Activated CD8-positive, alpha-beta memory T cell treated with anti-CD3 and anti-CD28 coated beads, Interleukin-2, amount 10 ng/mL, durations not matched to agents 7 days and 5 days (primary cell): Measurements from ENCODE around the gene GGPS1. TPM values are rescaled to one million over a fixed set of nuclear protein-coding genes. Genes with fewer than 3 reads are reported as not detected.
A peak's percentile ranks its signal among the peaks of the same experiment; 100 is the strongest.
"Not testable (repeated sequence)": the region's sequence is repeated elsewhere in the genome, so short reads cannot be mapped to it uniquely, and the experiment has no call there.

Experiments used
- ATAC-seq: fragments of 150-1000 bp; cut with Tn5 transposase; one replicate; pipeline ENCODE4 v1.10.0; 2021; ENCODE audit warnings: moderate library complexity
- CTCF ChIA-PET: fragments of 350-600 bp; sonication (Branson Sonifier 250); formaldehyde crosslinking; loops from one replicate; lab custom pipeline; 2021; ENCODE audit warnings: antibody characterized with exemption; lab: Charles Lee
- DNase-seq: peaks from one replicate; pipeline ENCODE4 v3.0.0-alpha.2; 2020
- H3K27ac Mint-ChIP-seq: one replicate; pipeline ENCODE4 v1.8.0; 2021; ENCODE audit warnings: mild to moderate bottlenecking, mixed read lengths
- H3K27me3 Mint-ChIP-seq: one replicate; pipeline ENCODE4 v1.8.0; 2021; ENCODE audit warnings: mixed read lengths
- H3K36me3 Mint-ChIP-seq: one replicate; pipeline ENCODE4 v1.8.0; 2021; ENCODE audit warnings: mild to moderate bottlenecking, mixed read lengths
- H3K4me1 Mint-ChIP-seq: one replicate; pipeline ENCODE4 v1.8.0; 2021; ENCODE audit warnings: mixed read lengths
- H3K4me3 Mint-ChIP-seq: one replicate; pipeline ENCODE4 v1.8.0; 2021; ENCODE audit warnings: mild to moderate bottlenecking, moderate library complexity, mixed read lengths
- H3K9me3 Mint-ChIP-seq: one replicate; pipeline ENCODE4 v1.8.0; 2022; ENCODE audit warnings: low read depth, mixed read lengths
- total RNA-seq, 2 experiments: library from RNA; stranded (reverse); gene quantifications; one replicate each; pipeline ENCODE4 v1.2.3, GENCODE V29; 2021

Gene GGPS1
- total RNA-seq, 2 experiments from 2014 or later, result 22.7 to 23.9 TPM

DNA sequence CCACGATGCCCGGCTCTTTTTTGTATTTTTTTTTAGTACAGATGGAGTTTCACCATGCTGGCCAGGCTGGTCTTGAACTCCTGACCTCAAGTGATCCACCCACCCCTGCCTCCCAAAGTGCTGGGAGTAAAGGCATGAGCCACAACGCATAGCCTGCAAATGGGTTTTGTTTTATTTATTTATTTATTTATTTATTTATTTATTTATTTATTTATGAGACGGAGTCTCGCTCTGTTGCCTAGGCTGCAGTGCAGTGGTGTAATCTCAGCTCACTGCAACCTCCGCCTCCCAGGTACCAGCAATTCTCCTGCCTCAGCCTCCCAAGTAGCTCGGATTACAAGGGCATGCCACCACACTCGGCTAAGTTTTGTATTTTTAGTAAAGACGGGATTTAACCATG, 35.8 kb downstream of the GGPS1 start:
- H3K4me1 Mint-ChIP-seq, result peaks cover 24% of the 10 kb centered on the region
- ATAC-seq, H3K27ac Mint-ChIP-seq, DNase-seq, H3K36me3 Mint-ChIP-seq, H3K4me3 Mint-ChIP-seq, H3K27me3 Mint-ChIP-seq, H3K9me3 Mint-ChIP-seq: not testable (repeated sequence)
- CTCF ChIA-PET, result interaction anchor here (1.4 kb wide), 1 partner anchor 14 kb away, joined by 4 read pairs; no protein-coding TSS in a partner anchor

DNA sequence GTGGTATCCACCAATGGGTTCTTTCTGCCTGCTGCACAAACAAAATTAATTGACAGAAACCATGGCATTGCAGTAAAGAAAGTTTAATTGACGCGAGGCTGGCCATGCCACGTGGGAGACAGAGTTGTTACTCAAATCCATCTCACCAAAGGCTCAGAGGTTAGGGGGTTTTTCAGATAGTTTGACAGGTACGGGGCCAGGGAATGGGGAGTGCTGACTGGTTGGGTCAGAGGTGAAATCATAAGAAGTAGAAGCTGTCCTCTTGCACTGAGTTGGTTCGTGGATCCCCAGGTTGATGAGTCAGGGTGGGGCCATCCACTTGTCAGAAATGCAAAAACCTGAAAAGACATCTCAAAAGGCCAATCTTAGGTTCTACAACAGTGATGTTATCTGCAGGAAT, 37.9 kb downstream of the GGPS1 start:
- CTCF ChIA-PET, result interaction anchor here (1.6 to 2.4 kb wide), 2 partner anchors 50 to 138 kb away, joined by 6 to 7 read pairs; partner anchors contain the start of gene B3GALNT2
- Mint-ChIP-seq H3K4me1 (peaks cover 27% of the 10 kb centered on the region), H3K27me3 (no peaks in the 10 kb centered on the region), H3K27ac (peak overlapping the region; percentile 61), H3K36me3 (peaks cover 5% of the 10 kb centered on the region), H3K4me3 (peak overlapping the region; percentile 96), H3K9me3 (no peaks in the 10 kb centered on the region)
- ATAC-seq, result no peak
- no peak for DNase-seq

DNA sequence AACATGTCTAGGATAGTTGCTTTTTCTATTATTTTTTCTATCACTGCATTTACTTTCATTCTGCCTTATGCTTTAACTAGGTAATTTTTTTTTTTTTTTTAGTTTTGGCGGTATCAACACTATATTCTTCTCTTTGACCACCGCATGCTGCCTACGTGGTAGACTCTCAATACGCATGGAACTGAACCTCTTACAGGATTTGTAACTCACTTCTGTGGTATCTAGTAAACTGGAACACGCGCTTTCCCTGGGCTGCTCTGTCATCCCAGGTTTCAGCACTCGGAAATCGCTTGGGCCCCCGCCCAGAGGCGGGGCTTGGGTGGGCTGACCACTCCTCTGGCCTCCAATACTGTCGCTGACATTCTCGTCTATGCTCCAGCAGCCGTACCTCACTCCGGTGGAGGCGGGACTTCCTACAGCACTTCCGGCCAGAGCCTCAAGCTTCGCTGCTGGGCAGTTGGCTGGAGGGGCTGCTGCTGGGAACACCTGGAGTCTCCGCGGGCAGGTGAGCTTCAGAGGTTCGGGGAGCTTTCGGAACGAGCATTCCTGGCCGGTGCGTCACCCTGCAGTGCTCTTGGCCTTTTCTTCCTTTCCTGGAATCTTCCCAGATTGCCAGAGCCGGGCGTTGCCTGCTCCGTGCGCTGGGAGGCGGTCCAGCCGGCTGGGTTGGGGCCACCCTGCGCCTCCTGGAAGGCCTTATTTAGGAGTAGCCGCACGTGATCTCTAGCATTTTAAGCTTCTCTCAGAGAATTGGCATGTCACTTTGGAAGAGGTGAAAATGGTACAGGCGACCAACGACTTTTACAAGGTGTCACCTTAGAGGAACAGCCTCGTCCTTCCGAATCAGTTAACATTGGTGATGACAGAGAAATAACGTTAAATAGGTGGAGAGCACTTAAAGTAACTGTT, 38.9 kb downstream of the GGPS1 start, which contains the start of gene TBCE:
TBCE (plus strand) TSS at position 428 of the 909 bp plus-strand sequence. CDS start 12,623 bp downstream, outside the sequence.
- no peaks in the 10 kb centered on the region for H3K27me3 Mint-ChIP-seq
- peak; percentile 94 for DNase-seq
- peaks cover 5% of the 10 kb centered on the region for H3K36me3 Mint-ChIP-seq
- peak; percentile 100 for ATAC-seq
- peak within 1 kb of the TSS; percentile 96 for H3K4me3 Mint-ChIP-seq
- CTCF ChIA-PET, result interaction anchor here (0.8 to 2.4 kb wide), 5 partner anchors 10 to 137 kb away, joined by 3 to 7 read pairs (median 4); partner anchors contain the start of gene B3GALNT2
- peaks cover 27% of the 10 kb centered on the region for H3K4me1 Mint-ChIP-seq
- H3K9me3 Mint-ChIP-seq, result no peaks in the 10 kb centered on the region
- peak within 1 kb of the TSS; percentile 93 for H3K27ac Mint-ChIP-seq

DNA sequence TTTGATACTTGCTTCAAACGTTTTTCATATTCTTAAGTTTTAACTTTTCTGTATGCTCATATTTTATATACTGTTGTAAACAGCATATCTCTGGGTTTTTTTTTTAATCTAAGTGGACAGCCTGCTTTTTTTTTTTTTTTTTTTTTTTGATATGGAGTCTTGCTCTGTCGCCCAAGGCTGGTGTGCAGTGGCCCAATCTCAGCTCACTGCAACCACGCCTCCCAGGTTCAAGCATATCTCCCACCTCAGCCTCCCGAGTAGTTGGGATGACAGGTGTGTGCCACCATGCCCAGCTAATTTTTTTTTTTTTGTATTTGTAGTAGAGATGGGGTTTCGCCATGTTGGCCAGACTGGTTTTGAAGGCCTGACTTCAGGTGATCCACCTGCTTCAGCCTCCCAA, 40.1 kb downstream of the GGPS1 start:
- Mint-ChIP-seq H3K36me3 (peaks cover 5% of the 10 kb centered on the region), H3K9me3 (no peaks in the 10 kb centered on the region), H3K27me3 (no peaks in the 10 kb centered on the region), H3K4me3 (peak overlapping the region; percentile 96), H3K4me1 (peaks cover 27% of the 10 kb centered on the region), H3K27ac (no peak overlapping the region)
- DNase-seq (no peak), ATAC-seq (no peak)
- CTCF ChIA-PET, result interaction anchor here (0.8 to 1.2 kb wide), 2 partner anchors 39 to 40 kb away, joined by 3 read pairs; no protein-coding TSS in a partner anchor

DNA sequence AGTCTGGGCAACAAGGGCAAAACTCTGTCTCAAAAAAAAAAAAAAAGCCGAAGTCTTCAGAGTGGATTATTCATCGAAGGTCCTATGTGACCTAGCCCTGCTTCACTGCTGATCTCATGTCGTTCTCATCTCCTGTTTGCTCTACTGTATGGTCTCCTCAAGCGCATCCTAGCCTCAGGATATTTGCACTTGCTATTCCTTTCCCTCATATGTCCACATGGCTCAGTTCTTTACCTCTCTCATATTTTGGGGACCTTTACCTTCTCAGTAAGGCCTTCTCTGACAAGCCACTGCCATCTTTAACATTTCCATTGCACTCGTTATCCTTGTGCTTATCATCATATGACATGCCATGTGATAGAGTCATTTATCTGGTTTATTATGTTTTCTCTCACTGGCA, 41.4 kb downstream of the GGPS1 start:
- H3K36me3 Mint-ChIP-seq, result peaks cover 7% of the 10 kb centered on the region
- no peaks in the 10 kb centered on the region for H3K27me3 Mint-ChIP-seq
- H3K9me3 Mint-ChIP-seq, result no peaks in the 10 kb centered on the region
- H3K4me1 Mint-ChIP-seq, result peaks cover 27% of the 10 kb centered on the region
- CTCF ChIA-PET, result no interaction called here
- no peak for DNase-seq
- no peak overlapping the region for H3K27ac Mint-ChIP-seq
- peak overlapping the region; percentile 10 for H3K4me3 Mint-ChIP-seq
- no peak for ATAC-seq

DNA sequence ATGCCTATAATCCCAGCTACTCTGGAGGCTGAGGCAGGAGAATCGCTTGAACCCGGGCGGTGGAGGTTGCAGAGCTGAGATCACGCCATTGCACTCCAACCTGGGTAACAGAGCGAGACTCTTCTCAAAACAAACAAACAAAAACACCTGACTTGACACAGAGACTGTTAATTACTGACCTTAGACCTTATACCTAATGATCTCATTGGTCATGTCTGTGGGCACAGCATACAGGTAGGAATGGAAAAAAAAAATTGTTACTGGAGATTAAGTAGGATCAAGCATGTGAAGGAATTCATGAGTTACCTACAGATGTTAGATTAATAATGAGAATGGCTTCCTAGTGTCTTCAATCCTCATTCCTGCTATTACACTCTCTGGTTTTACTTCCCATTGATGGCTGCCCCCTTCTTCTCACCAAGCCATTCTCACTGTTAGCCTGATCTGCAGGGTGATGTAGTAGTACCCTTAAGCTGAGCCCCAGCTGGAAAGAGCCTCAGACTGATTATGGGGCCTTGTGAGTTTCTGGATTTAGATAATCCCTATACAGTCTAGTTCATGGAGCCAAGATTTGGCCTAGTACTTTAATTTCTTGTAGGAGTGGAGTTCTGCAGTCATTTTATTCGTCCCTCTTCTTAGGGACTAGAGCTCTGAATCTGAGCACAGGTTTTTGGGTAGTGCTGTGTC, 47.7 kb downstream of the GGPS1 start:
- peaks cover 19% of the 10 kb centered on the region for H3K36me3 Mint-ChIP-seq
- no peak overlapping the region for H3K4me3 Mint-ChIP-seq
- no peak for ATAC-seq
- H3K27me3 Mint-ChIP-seq, result no peaks in the 10 kb centered on the region
- CTCF ChIA-PET, result interaction anchor here (1.3 kb wide), 1 partner anchor 9 kb away, joined by 4 read pairs; the partner anchor contains the start of gene TBCE
- no peak for DNase-seq
- no peaks in the 10 kb centered on the region for H3K4me1 Mint-ChIP-seq
- no peaks in the 10 kb centered on the region for H3K9me3 Mint-ChIP-seq
- H3K27ac Mint-ChIP-seq, result no peak overlapping the region

DNA sequence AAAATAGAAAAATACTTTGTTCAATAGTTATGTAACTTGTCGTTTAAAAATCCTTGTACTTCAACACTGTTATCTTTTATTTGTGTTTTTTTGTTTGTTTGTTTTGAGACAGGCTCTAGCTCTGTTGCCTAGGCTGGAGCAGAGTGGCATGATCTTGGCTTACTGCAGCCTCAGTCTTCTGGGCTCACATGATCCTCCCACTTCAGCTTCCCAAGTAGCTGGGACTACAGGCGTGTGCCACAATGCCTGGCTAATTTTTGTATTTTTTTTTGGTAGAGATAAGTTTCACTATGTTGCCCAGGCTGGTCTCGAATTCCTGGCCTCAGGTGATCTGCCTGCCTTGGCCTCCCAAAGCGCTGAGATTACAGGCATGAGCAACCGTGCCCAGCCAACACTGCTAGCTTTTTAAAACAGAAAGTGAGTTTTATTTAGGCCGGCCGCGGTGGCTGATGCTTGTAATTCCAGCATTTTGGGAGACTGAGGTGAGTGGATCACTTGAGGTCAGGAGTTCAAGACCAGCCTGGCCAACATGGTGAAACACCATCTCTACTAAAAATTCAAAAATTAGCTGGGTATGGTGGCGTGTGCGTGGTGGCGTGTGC, 49.9 kb downstream of the GGPS1 start:
- CTCF ChIA-PET, H3K4me3 Mint-ChIP-seq, ATAC-seq, H3K4me1 Mint-ChIP-seq, H3K27me3 Mint-ChIP-seq, H3K9me3 Mint-ChIP-seq, DNase-seq, H3K27ac Mint-ChIP-seq: not testable (repeated sequence)
- peaks cover 27% of the 10 kb centered on the region for H3K36me3 Mint-ChIP-seq

DNA sequence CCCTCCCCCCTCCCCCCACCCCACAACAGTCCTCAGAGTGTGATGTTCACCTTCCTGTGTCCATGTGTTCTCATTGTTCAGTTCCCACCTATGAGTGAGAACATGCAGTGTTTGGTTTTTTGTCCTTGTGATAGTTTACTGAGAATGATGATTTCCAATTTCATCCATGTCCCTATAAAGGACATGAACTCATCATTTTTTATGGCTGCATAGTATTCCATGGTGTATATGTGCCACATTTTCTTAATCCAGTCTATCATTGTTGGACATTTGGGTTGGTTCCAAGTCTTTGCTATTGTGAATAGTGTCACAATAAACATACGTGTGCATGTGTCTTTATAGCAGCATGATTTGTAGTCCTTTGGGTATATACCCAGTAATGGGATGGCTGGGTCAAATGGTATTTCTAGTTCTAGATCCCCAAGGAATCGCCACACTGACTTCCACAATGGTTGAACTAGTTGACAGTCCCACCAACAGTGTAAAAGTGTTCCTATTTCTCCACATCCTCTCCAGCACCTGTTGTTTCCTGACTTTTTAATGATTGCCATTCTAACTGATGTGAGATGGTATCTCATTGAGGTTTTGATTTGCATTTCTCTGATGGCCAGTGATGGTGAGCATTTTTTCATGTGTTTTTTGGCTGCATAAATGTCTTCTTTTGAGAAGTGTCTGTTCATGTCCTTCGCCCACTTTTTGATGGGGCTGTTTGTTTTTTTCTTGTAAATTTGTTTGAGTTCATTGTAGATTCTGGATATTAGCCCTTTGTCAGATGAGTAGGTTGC, 53.8 kb downstream of the GGPS1 start:
- ATAC-seq, H3K4me1 Mint-ChIP-seq, CTCF ChIA-PET, H3K27me3 Mint-ChIP-seq, H3K9me3 Mint-ChIP-seq, DNase-seq, H3K27ac Mint-ChIP-seq, H3K4me3 Mint-ChIP-seq: not testable (repeated sequence)
- H3K36me3 Mint-ChIP-seq, result peaks cover 29% of the 10 kb centered on the region

DNA sequence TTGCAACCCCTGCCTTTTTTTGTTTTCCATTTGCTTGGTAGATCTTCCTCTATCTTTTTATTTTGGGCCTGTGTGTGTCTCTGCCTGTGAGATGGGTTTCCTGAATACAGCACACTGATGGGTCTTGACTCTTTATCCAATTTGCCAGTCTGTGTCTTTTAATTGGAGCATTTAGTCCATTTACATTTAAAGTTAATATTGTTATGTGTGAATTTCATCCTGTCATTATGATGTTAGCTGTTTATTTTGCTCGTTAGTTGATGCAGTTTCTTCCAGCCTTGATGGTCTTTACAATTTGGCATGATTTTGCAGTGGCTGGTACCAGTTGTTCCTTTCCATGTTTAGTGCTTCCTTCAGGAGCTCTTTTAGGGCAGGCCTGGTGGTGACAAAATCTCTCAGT, 57.3 kb downstream of the GGPS1 start:
- H3K27ac Mint-ChIP-seq, H3K27me3 Mint-ChIP-seq, H3K9me3 Mint-ChIP-seq, H3K4me1 Mint-ChIP-seq, DNase-seq, H3K4me3 Mint-ChIP-seq, ATAC-seq, CTCF ChIA-PET: not testable (repeated sequence)
- peaks cover 34% of the 10 kb centered on the region for H3K36me3 Mint-ChIP-seq

DNA sequence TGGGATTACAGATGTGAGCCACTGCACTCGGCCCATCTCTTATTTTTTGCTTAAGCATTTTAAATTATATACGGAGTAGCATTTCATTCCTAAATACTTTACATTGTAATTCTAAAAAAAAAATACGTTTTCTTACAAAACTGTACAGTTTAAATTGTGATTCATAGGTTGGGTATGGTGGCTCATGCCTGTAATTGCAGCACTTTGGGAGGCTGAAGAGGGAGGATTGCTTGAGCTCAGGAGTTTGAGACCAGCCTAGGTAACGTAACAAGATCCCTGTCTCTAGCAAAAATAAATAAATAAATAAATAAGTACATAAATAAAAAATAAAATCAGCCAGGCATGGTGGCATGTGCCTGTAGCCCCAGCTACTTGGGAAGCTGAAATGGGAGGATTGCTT, 63.5 kb downstream of the GGPS1 start:
- Mint-ChIP-seq H3K27me3 (no peaks in the 10 kb centered on the region), H3K4me3 (no peak overlapping the region), H3K4me1 (no peaks in the 10 kb centered on the region), H3K9me3 (peaks cover 4% of the 10 kb centered on the region), H3K27ac (no peak overlapping the region), H3K36me3 (peaks cover 19% of the 10 kb centered on the region)
- ATAC-seq (no peak), DNase-seq (no peak)
- CTCF ChIA-PET, result interaction anchor here (1.5 kb wide), 1 partner anchor 25 kb away, joined by 4 read pairs; no protein-coding TSS in a partner anchor
